GM06990 (cell line): Measurements from ENCODE around the gene TCHHL1.

Source experiments
- DNase-seq: peaks from one replicate; pipeline ENCODE4 v3.0.0-alpha.2; 2011; ENCODE audit not compliant: insufficient read length; ENCODE audit errors: extremely low read depth
- H3K27me3 ChIP-seq: replicated peaks from 2 replicates; pipeline ENCODE4 v1.6.0; 2011; ENCODE audit warnings: low read length; ENCODE audit not compliant: control insufficient read depth, insufficient read depth
- H3K36me3 ChIP-seq: 2 replicates; pipeline ENCODE4 v1.5.1; 2011; ENCODE audit warnings: low read length; ENCODE audit not compliant: control insufficient read depth, insufficient read depth
- H3K4me3 ChIP-seq: replicated peaks from 2 replicates; pipeline ENCODE4 v1.5.1; 2011; ENCODE audit warnings: low read depth, mild to moderate bottlenecking, control low read depth, low read length
- TF ChIP-seq, protein P1 (sequence below): IDR thresholded peaks from 2 replicates; pipeline ENCODE4 v1.5.1; 2011; ENCODE audit warnings: low read length, control low read depth, mild to moderate bottlenecking, inconsistent platforms; ENCODE audit not compliant: insufficient read depth, poor library complexity, severe bottlenecking

The TCHHL1 gene

GRCh38 chr1:152110860-152111514 is 22.1 kb upstream of the TCHHL1 start:
- TF ChIP-seq, protein P1, sequence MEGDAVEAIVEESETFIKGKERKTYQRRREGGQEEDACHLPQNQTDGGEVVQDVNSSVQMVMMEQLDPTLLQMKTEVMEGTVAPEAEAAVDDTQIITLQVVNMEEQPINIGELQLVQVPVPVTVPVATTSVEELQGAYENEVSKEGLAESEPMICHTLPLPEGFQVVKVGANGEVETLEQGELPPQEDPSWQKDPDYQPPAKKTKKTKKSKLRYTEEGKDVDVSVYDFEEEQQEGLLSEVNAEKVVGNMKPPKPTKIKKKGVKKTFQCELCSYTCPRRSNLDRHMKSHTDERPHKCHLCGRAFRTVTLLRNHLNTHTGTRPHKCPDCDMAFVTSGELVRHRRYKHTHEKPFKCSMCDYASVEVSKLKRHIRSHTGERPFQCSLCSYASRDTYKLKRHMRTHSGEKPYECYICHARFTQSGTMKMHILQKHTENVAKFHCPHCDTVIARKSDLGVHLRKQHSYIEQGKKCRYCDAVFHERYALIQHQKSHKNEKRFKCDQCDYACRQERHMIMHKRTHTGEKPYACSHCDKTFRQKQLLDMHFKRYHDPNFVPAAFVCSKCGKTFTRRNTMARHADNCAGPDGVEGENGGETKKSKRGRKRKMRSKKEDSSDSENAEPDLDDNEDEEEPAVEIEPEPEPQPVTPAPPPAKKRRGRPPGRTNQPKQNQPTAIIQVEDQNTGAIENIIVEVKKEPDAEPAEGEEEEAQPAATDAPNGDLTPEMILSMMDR: no peak
- Histone ChIP-seq H3K27me3 (no peaks in the 10 kb centered on the region; the same call in none of the 2 replicates), H3K4me3 (peak overlapping the region; percentile 38), H3K36me3 (no peaks in the 10 kb centered on the region)
- no peak for DNase-seq

- DNase-seq: no peak
- Histone ChIP-seq H3K4me3 (no peak overlapping the region), H3K27me3 (no peaks in the 10 kb centered on the region; the same call in none of the 2 replicates), H3K36me3 (no peaks in the 10 kb centered on the region)
- TF ChIP-seq, protein P1: no peak
These were observed 21.5 kb upstream of the TCHHL1 start for GRCh38 chr1:152110365-152110859.

DNA sequence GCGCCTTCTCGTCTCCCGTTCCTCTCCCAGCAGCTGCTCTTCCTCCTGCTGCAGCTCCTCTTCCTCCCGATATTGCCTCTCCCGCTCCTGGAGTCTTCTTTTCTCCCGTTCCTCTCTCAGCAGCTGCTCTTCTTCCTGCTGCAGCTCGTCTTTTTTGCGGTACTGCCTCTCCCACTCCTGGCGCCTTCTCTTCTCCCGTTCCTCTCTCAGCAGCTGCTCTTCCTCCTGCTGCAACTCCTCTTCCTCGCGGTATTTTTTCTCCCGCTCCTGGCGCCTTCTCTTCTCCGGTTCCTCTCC is 21.1 kb upstream of the TCHHL1 start:
- TF ChIP-seq, protein P1: no peak
- Histone ChIP-seq H3K4me3 (no peak overlapping the region), H3K27me3 (no peaks in the 10 kb centered on the region; the same call in none of the 2 replicates), H3K36me3 (no peaks in the 10 kb centered on the region)
- no peak for DNase-seq

DNA sequence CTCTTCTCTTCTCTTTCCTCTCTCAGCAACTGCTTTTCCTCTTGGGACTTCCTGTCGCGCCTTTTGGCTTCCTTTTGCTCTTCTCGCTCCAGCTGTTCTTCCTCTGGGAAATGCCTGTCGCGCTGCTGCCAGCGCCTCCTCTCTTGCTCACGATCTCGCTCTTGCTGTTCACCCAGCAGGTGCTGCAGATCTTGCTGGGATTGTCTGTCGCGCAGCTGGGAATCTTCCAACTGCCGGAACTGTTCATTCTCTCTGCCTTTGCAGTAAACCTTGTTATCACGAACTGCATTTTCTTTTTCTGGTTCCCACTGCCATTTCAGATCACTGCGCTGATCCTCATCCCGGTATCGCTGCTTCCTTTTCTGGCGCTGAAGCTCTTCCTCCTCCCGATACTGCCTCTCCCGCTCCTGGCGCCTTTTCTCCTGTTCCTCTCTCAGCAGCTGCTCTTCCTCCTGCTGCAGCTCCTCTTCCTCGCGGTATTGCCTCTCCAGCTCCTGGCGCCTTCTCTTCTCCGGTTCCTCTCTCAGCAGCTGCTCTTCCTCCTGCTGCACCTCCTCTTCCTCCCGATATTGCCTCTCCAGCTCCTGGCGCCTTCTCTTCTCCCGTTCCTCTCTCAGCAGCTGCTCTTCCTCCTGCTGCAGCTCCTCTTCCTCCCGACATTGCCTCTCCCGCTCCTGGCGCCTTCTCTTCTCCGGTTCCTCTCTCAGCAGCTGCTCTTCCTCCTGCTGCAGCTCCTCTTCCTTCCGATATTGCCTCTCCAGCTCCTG is 20.6 kb upstream of the TCHHL1 start:
- TF ChIP-seq, protein P1: no peak

DNA sequence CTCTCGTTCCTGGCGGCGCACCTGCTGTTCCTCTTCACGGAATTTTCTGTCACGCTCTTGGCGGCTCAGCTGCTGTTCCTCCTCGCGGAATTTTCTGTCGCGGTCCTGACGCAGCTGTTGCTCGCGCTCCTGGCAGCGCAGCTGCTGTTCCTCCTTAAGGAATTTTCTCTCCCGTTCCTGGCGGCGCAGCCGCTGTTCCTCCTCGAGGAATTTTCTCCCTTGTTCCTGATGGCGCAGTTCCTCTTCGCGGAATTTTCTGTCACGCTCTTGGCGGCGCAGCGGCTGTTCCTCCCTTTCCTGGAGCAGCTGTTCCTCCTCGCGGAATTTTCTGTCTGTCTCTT is 20.0 kb upstream of the TCHHL1 start:
- H3K4me3 ChIP-seq: no peak overlapping the region
- no peaks in the 10 kb centered on the region for H3K36me3 ChIP-seq
- no peaks in the 10 kb centered on the region; the same call in none of the 2 replicates for H3K27me3 ChIP-seq
- DNase-seq: no peak
- TF ChIP-seq, protein P1: no peak

More for the DNA sequence above, 20.6 kb upstream of the TCHHL1 start:
- no peak for DNase-seq
- H3K36me3 ChIP-seq: no peaks in the 10 kb centered on the region
- no peak overlapping the region for H3K4me3 ChIP-seq
- no peaks in the 10 kb centered on the region; the same call in none of the 2 replicates for H3K27me3 ChIP-seq
